Panc1 (cell line): ENCODE measurements around the gene HDLBP.

Experiments used
- POLR2AphosphoS5 ChIP-seq: IDR thresholded peaks from 2 replicates; pipeline ENCODE4 v1.6.1; 2012; ENCODE audit warnings: mild to moderate bottlenecking, low read depth, low read length, moderate library complexity
- TF ChIP-seq, protein P1 (sequence below): fragments of 450-650 bp; IDR thresholded peaks from 2 replicates; pipeline ENCODE4 v1.5.1; 2017; ENCODE audit warnings: mild to moderate bottlenecking
- TF ChIP-seq, protein P2 (sequence below), 2 experiments: IDR thresholded peaks; 2 replicates each; pipeline ENCODE4 v1.6.1; 2011 to 2012; ENCODE audit warnings: low read depth in 2 of 2, control low read depth in 1 of 2, low read length in 1 of 2, mild to moderate bottlenecking in 1 of 2, moderate library complexity in 1 of 2; ENCODE audit not compliant: insufficient read depth in 1 of 2

DNA sequence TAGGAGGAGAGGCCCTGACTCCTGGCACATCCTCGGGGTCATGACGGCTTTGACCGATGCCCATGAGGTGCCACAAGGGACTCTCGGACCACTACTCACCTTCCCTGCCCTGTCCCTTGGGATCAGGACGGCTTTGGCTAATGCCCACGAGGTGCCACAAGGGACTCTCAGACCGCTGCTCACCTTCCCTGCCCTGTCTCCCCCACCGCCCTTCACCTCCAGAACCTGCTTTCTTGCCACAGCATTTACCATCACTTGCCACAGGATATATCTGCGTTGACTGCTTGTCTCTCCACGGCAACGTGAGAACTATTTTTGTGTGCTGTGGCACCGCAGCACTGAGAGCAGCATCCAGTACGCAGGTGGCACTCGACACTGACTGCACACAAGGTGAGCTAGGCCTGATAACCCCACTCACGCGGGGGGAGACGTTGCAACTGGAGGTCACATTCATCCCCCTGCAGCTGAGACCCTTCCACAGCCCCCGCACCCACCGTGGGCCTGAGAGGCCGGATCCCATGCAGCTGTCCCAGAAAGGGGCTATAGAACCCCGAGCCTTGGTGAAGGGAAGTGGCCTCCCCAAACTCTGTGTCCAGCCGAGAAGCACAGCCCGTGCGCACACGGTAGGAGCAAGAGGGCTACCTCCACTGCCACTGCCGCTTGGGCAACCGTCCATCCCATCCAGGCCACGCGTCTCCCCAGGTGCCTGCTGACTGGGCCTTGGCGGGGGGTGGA is 79.4 kb downstream of the HDLBP start:
- TF ChIP-seq, protein P1, sequence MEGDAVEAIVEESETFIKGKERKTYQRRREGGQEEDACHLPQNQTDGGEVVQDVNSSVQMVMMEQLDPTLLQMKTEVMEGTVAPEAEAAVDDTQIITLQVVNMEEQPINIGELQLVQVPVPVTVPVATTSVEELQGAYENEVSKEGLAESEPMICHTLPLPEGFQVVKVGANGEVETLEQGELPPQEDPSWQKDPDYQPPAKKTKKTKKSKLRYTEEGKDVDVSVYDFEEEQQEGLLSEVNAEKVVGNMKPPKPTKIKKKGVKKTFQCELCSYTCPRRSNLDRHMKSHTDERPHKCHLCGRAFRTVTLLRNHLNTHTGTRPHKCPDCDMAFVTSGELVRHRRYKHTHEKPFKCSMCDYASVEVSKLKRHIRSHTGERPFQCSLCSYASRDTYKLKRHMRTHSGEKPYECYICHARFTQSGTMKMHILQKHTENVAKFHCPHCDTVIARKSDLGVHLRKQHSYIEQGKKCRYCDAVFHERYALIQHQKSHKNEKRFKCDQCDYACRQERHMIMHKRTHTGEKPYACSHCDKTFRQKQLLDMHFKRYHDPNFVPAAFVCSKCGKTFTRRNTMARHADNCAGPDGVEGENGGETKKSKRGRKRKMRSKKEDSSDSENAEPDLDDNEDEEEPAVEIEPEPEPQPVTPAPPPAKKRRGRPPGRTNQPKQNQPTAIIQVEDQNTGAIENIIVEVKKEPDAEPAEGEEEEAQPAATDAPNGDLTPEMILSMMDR = no peak
- TF ChIP-seq POLR2AphosphoS5 = no peak
- TF ChIP-seq, protein P2, sequence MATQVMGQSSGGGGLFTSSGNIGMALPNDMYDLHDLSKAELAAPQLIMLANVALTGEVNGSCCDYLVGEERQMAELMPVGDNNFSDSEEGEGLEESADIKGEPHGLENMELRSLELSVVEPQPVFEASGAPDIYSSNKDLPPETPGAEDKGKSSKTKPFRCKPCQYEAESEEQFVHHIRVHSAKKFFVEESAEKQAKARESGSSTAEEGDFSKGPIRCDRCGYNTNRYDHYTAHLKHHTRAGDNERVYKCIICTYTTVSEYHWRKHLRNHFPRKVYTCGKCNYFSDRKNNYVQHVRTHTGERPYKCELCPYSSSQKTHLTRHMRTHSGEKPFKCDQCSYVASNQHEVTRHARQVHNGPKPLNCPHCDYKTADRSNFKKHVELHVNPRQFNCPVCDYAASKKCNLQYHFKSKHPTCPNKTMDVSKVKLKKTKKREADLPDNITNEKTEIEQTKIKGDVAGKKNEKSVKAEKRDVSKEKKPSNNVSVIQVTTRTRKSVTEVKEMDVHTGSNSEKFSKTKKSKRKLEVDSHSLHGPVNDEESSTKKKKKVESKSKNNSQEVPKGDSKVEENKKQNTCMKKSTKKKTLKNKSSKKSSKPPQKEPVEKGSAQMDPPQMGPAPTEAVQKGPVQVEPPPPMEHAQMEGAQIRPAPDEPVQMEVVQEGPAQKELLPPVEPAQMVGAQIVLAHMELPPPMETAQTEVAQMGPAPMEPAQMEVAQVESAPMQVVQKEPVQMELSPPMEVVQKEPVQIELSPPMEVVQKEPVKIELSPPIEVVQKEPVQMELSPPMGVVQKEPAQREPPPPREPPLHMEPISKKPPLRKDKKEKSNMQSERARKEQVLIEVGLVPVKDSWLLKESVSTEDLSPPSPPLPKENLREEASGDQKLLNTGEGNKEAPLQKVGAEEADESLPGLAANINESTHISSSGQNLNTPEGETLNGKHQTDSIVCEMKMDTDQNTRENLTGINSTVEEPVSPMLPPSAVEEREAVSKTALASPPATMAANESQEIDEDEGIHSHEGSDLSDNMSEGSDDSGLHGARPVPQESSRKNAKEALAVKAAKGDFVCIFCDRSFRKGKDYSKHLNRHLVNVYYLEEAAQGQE (IDR thresholded peaks at IDR 0.05; ENCODE audit: insufficient read depth in 1 of 2, low read depth in 2 of 2, low read length in 1 of 2) = no peak
